Posterior cingulate gyrus (tissue), 11 donors: Measurements from ENCODE around the gene RAG2.

Experiments
- DNase-seq, 10 donors: peaks; one replicate each; pipeline versions ENCODE4 v3.0.0 to v3.0.0-alpha.2; 2020 to 2021; ENCODE audit warnings: mixed read lengths in 3 of 10
- intact Hi-C: fragments of 100-400 bp; cut with DNase I; formaldehyde crosslinking; loops from one replicate; pipeline ENCODE4 v1.15.1; 2023

The RAG2 gene

DNA sequence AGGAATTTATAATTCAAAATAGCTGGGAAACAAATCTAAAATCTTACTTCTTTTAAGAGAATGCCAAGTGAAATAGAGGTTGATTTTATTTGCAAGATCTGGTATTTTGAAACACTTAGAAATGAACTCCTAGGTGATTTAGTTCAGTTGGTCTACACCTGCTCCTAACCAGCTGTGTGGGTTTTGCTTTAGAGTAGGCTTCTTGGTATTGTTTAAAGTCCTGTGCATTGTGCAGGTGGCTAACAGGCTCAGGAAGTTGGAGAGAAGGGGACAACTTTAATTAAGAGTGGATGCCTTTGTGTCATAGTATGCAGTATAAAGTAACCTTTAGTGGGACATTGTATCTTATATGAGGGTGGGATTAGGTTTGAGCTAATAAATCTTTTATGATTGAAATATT, 4.1 kb upstream of the RAG2 start:
- no peak for DNase-seq
- intact Hi-C loops = loop anchor here (10.0 kb wide), 1 partner anchor 87 kb away; the partner anchor contains the start of gene TRAF6

DNA sequence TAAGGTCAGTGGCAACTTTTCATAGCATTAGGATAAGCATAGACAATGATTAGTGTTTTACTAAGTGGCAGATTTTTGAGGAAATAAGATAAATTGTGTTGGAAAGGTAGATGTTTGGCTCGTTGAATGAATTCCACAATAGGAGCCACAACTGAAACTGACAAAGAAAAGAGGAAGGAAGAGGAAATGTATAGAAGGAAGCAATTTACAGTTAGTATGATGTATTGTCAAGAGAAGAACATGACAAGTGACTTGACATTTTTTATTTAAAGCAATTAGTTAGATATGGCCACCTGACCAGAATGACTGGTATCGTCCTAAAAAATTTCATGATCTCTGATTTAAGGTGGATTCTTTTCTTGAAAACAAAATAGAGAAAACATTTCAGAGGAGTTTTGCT, 3.1 kb upstream of the RAG2 start:
- intact Hi-C loops = loop anchor here (10.0 kb wide), 1 partner anchor 86 kb away; the partner anchor contains the start of gene TRAF6
- DNase-seq = no peak

DNA sequence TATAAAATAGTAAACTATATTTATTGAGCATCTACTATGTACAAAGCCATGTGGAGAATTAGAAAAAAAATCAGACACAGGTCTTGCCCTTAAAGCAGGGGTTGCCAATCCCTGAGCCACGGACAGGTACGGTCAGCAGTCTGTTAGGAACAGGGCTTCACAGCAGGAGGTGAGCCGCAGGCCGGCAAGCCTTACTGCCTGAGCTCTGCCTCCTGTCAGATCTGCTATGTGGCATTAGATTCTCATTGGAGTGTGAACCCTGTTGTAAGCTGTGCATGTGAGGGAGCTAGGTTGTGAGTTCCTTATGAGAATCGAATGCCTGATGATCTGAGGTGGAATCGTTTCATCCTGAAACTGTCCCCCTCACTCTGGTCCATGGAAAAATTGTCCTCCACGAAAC, 2.1 kb upstream of the RAG2 start:
- intact Hi-C loops = loop anchor here (10.0 kb wide), 1 partner anchor 85 kb away; the partner anchor contains the start of gene TRAF6
- peak in 1 of 10 donors; percentile 75 for DNase-seq

DNA sequence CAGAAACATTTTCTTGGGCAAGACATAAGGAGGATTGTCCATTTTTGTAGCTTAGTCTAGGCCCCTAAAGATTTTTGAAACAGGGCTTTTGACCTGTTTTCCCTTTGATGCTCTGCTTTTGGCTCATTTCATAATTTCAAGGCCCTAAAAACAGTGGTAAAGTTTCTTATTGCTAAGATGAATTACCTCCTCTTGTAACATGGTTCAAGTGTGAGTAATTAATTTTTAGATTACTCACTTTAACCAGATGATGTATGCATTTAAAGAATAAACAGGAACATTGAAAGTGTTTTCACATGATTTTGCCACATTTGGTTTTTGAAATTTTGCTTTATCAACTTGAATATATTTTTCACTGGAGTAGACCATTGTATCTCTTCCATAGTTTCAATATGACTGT, 1.2 kb downstream of the RAG2 start:
- intact Hi-C loops = no loop called here
- DNase-seq = no peak

DNA sequence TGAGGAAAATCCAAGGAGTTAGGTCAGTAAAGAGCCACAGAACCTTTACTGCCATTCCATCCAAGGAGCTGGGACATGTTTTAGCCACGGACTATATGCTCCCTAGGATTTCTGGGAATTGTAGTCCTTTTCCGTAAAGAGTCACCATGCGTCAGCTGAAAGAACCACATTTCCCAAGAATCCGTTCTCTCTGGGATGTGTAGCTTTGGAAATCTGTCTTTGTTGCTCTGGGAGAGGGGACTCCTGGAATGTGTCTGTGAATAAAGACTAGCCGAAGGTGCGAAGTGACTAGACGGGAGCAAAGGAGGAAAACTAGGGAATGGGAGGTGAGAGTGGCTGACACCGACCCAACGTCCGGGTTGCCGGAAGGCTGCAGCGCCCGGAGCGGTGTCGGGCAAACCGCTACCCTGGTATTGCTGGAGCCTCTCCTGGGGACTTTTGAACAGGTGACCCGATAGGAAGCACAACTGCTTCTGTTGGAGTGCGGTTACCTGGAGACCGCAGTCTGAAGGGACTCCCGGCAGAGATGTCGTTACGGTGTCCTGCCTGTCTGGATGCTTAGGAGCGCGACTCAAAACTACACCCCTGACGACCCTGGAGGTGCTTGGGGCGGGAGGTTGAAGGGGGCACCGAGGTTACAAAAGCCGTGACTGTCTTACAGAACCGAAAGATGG, 3.6 kb downstream of the RAG2 start, which contains the start of gene IFTAP:
Gene IFTAP (plus strand): TSS at position 187 of the 674 bp plus-strand sequence. CDS start 15,602 bp downstream, outside the sequence.
- DNase-seq = peak in 9 of 10 donors; percentile 19 to 85 (median 29)

DNA sequence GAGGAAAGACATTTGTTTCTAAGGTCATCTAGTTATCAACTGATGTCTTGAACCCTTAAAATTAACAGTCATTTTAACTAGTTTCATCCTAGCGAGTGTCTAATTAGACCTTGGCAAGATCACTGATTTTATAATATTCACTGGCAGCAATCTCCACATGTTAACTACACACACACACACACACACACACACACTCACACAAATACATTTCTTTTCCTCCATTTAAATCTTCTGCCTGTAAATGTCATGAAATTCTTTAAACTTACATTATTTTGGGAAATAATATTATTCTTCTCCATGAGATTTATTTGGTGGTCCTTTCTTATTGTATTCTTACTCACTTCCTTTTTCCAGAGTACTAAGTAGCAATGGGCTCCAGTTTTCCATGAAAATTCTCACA, 6.6 kb downstream of the RAG2 start:
- intact Hi-C loops = no loop called here

More for the DNA sequence above, 3.6 kb downstream of the RAG2 start, which contains the start of gene IFTAP:
- intact Hi-C loops = no loop called here

DNA sequence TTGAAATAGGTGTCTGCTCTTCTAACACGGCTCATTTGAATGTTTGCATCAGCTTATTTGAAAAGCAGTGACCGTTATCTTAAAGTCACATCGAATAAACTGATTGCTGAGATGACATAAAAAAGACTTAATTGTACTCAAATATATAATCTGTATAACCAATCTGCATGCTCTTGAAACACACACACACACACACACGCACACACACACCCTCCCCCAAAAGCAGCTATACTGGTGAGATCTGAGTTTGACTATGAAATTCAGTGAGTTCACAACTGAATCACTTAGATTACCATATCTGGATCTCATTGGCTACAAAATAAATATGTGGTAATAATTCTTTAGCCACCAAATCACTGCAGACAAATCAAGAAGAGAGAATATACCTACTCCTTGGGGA, 7.5 kb downstream of the RAG2 start:
- intact Hi-C loops = no loop called here
- DNase-seq = no peak

More for the DNA sequence above, 6.6 kb downstream of the RAG2 start:
- no peak for DNase-seq

DNA sequence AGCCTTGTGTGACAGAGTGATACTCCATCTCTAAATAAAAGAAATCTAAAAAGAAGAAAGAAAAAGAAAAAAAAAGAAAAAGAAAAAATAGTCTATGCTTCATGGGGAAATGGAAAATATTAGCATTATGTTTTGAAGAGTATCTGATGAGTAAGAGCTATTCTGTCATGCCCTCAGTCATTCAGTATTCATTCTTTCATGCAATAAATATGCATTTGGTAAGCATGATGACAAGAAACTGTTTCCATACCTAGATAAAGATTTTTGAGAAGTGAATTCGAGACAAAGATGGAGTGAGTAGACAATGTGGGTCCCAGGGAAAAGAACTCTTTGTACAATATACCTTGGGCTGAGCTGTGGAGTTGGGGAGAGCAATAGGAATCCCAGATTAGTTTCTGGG, 9.9 kb downstream of the RAG2 start:
- intact Hi-C loops = no loop called here
- DNase-seq = no peak

DNA sequence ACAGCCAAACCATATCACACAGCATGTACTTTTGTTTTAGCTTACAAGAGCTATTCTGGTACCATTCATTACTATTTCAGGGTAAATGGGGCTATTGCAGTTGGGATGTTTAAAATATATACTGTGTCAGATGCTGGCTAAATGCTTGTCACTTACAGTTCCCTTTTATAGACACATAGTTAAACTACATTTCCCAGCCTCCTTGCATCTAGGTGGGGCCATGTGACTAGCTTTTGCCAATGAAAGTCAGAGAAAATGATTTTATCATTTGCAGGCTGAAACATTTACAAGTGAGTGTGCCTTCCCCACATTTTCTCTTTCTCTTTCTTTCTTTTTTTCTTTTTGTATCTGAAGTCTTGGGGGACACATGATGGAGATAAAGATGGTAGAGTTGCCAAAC, 11.5 kb downstream of the RAG2 start:
- no peak for DNase-seq
- intact Hi-C loops = no loop called here

DNA sequence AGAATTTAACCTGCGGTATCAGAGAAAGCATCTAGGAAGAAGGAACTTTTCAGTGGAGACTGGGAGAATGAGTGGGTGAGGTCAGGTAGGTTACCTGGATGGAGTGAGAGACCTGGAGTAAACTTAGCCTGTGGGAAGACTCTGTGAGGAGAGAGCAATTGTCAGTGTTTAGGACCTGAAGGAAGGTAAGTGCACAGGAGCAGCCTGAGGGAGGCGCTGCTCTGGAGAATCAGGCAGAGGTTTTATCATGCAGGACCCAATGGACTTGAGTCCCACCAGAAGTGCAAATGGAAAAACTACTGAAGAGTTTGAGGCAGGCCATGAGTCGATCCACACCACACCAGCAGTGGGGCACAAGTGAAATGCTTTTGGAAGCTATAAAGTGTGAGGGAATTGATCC, 14.4 kb downstream of the RAG2 start:
- no peak for DNase-seq
- intact Hi-C loops = no loop called here

DNA sequence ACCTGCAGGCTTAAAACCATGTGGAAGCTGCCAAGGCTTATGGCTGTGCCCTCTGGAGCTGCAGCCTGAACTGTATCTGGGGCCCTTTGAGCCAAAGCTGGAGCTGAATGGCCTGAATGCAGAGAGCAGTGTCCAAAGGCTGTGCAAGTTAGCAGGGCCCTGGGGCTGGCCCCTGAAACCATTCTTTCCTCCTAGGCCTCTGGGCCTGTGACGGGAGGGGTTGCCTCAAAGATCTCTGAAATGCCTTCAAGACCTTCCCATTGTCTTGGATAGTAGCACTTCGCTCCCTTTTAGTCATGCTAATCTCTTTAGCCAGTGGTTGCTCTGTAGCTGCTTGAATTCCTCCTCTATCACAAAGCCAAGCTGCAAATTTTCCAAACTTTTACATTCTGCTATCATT, 16.5 kb downstream of the RAG2 start:
- DNase-seq = no peak
- intact Hi-C loops = no loop called here

DNA sequence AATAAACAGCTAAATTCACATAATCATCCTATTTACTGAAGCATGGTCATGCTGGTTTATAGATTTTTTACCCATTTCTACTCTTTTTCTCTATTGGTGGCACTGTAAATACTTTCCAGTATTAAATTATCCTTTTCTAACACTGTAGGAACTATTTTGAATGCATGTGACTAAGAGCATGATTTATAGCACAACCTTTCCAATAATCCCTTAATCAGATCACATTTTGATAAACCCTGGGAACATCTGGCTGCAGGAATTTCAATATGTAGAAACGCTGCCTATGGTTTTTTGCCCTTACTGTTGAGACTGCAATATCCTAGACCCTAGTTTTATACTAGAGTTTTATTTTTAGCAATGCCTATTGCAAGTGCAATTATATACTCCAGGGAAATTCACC, 19.6 kb downstream of the RAG2 start:
- intact Hi-C loops = no loop called here
- no peak for DNase-seq

DNA sequence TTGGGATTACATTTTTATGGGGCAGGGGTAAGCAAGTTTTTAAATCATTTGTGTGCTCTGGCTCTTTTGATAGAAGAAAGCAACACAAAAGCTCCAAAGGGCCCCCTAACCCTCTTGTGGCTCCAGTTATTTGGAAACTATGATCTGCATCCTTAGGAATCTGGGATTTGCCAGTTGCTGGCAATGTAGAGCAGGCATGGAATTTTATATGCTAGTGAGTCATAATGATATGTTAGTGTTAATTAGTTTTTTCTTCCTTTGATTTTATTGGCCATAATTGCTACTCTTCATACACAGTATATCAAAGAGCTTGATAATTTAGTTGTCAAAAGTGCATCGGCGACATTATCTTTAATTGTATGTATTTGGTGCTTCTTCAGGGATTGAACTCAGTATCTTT, 20.2 kb downstream of the RAG2 start:
- no peak for DNase-seq
- intact Hi-C loops = no loop called here

DNA sequence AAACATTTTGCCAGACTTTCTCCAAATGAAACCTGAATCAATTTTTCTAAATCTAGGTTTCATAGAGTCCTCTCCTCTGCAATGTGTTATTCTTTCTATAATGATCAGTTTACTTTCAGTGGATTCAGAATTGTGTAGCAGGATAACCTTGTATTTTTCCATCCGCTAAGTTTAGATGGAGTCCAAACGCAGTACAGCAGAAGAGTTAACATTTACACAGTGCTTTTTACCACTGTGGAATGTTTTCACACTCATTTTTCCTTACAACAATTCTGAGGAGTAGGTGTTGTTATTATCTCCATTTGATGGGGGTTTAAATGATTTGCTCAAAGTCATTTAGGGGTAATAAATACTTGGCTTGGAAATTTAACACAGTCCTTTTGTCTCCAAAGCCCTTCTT, 20.7 kb downstream of the RAG2 start:
- intact Hi-C loops = no loop called here
- no peak for DNase-seq

DNA sequence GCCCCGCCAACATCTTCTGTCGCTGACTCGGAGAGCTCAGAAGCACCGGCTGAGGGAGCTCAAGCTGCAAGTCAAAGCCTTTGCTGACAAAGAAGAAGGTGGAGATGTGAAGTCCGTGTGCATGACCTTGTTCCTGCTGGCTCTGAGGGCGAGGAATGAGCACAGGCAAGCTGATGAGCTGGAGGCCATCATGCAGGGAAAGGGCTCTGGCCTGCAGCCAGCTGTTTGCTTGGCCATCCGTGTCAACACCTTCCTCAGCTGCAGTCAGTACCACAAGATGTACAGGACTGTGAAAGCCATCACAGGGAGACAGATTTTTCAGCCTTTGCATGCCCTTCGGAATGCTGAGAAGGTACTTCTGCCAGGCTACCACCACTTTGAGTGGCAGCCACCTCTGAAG, 23.6 kb downstream of the RAG2 start:
- DNase-seq = no peak
- intact Hi-C loops = no loop called here

DNA sequence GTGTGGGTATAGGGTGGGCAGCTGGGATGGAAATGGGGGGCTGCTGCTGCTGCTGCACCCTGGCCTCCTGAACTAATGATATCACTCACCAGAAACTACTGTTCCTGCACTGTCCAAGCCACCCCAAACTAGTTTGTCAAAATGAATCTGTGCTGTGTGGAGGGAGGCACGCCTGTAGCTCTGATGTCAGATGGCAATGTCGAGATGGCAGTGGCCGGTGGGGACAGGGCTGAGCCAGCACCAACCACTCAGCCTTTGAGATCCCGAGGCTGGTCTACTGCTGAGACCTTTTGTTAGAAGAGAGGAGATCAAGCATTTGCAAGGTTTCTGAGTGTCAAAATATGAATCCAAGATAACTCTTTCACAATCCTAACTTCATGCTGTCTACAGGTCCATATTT, 28.9 kb downstream of the RAG2 start:
- intact Hi-C loops = no loop called here
- no peak for DNase-seq

DNA sequence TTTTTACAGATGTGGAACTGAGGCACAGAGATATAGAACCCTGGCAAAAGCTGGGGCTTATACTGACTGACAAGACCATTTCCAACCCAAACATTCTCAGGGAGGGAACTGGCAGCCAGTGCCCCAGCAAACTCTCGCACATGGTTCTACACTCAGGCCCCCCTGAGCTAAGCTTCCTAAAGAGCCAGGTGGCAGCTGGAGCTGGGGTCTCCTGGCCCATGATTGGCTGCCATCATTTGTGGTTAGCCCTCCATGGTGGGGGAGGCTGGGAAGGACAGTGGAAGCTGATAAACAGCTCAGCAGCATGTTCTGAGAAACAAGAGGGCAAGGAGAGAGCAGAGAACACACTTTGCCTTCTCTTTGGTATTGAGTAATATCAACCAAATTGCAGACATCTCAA, 30.3 kb downstream of the RAG2 start, which contains the start of gene RAG1:
Gene RAG1 (plus strand): TSS at position 314 of the 400 bp plus-strand sequence. CDS start 5,298 bp downstream, outside the sequence.
- intact Hi-C loops = no loop called here
- no peak for DNase-seq

DNA sequence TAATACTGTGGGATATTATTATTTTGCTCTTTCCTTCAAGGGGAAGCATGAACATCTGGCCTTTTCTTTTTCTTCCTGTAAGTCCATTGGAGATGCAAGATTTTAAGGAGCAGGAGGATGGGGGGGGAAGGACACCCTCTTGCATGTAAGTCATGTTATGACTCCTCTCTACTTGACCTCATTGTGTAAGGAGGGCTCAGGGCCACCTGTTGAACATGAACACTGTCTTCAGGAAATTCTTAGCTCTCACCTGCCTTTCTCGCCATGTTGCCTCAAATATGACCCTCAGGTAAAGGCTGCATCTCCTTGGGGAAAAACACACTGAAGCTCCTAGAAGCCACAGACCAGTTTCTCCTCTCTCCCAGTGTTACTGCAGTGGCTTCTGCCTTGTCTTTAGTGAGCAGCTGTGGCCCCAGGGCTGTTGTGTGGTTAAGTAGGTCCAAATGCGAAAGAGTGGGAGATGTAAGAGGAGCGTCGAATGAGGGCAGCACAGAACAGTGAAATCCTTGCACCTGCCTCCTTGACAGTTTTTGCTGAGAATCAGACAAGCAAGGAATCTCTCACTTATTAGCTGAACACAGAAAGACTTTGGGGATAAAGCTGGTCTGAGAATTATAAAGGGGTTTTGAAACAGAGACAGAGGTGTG, 31.5 kb downstream of the RAG2 start:
- intact Hi-C loops = no loop called here
- DNase-seq = no peak

DNA sequence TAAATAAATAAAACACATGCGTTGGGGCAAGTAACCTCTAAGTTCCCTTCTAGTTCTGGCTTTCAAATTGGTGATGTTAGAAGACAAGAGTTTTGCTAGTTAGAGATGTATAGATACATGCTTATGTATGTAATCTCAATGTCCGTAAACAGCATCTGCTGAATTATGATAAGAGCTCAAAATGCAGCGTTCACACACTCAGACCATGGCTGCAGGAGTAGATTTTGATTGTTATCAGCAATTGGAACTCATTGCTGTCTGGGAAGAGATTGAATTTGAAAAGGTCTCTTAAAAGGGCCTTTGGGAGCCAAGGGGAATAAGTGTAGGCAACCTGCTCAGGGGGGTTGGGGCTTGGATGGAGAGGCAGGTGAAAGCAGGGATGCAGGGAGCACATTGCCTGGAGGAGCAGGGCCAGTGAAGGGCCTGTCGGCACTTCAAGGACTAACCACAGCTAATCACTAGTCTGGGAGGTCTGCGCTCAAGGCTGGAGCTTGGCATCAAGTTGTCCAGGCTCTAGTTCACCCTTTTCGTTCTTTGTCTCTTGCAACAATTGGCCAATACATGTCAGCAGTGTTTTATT, 32.9 kb downstream of the RAG2 start:
- no peak for DNase-seq
- intact Hi-C loops = no loop called here

DNA sequence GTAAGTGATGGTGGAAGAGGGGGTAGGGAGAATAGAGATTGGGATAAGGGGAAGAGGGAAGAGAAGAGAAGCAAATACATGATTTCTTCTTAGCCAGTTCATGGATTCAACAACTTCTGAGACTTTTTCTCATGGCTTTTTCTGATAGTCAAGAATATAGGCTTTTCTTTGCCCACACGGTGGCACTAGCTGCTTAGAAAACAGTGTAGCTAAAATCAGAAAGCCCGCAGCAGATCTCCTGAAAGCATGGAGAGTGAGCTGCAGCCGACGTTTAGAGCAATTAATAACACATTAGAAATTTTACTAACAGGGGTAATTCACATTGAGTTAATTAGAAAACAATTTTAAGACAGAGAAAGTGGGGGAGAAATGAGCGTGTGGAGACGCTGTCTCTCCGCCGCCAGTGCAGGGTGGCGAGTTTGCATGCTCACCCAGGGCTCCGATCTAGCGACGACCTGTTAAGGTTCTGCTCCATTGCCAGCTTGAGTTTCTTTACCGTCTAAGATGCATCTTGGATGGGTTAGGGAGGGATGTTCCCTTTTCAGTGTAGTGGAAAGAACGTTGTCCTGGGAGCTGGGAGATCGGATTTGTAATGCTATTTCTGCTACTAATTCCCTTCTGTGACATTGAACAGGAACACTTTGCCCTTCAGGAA, 33.5 kb downstream of the RAG2 start:
- intact Hi-C loops = loop anchor here (1.0 to 5.0 kb wide), 3 partner anchors 58 to 183 kb away; no protein-coding TSS in a partner anchor
- peak in 7 of 10 donors; percentile 41 to 84 (median 58) for DNase-seq
